SK-N-SH (cell line): ENCODE measurements around the gene SOD3. TPM values are rescaled to one million over a fixed set of nuclear protein-coding genes. Genes with fewer than 3 reads are reported as not detected.

Experiments
- CTCF ChIA-PET: fragments of 300-600, 350-600 bp; formaldehyde crosslinking; extraction: SDS; loops from one replicate; lab custom pipeline; 2021; lab: Yijun Ruan, JAX
- POLR2A ChIA-PET: fragments of 350-600 bp; sonication (Branson Sonifier 250); formaldehyde crosslinking; extraction: SDS; loops from one replicate; lab custom pipeline; 2020; ENCODE audit warnings: antibody characterized with exemption, inconsistent platforms; lab: Yijun Ruan, JAX
- DNase-seq: peaks from one replicate; pipeline ENCODE4 v3.0.0; 2012
- H2AFZ ChIP-seq: fragments of 200-600 bp; sonication (generic); 2 replicates; pipeline ENCODE4 v1.8.1; 2016; ENCODE audit warnings: antibody characterized with exemption, mild to moderate bottlenecking, low read depth
- H3F3A ChIP-seq: fragments of 200-600 bp; sonication (generic); replicated peaks from 2 replicates; pipeline ENCODE3; 2016; ENCODE audit warnings: antibody characterized with exemption, mild to moderate bottlenecking; ENCODE audit not compliant: insufficient read depth
- H3K27ac ChIP-seq, 2 experiments: fragments of 200-500 bp in 1 of 2; fragments of 200-600 bp in 1 of 2; sonication (Bioruptor generic) in 1 of 2; sonication (generic), shearing (Covaris generic) in 1 of 2; 2 replicates each; pipeline versions ENCODE4 v1.5.1 to v1.6.1; 2014 to 2016; ENCODE audit warnings: low read depth in 2 of 2, inconsistent platforms in 1 of 2, low read length in 1 of 2, mild to moderate bottlenecking in 1 of 2, mixed read lengths in 1 of 2
- H3K27me3 ChIP-seq: fragments of 200-600 bp; sonication (generic), shearing (Covaris generic); 2 replicates; pipeline ENCODE4 v1.6.1; 2016; ENCODE audit warnings: mixed run types; ENCODE audit not compliant: insufficient read depth
- H3K36me3 ChIP-seq, 2 experiments: fragments of 200-500 bp in 1 of 2; fragments of 200-600 bp in 1 of 2; sonication (Bioruptor generic) in 1 of 2; sonication (generic) in 1 of 2; replicated peaks in 1 of 2; 2 replicates each; pipeline versions ENCODE3 to v1.5.1; 2014 to 2016; ENCODE audit warnings: low read length in 1 of 2, mild to moderate bottlenecking in 1 of 2; ENCODE audit not compliant: insufficient read depth in 2 of 2, control insufficient read depth in 1 of 2
- H3K4me1 ChIP-seq, 2 experiments: fragments of 200-500 bp in 1 of 2; fragments of 200-600 bp in 1 of 2; sonication (Bioruptor generic) in 1 of 2; sonication (generic), shearing (Covaris generic) in 1 of 2; 2 replicates each; pipeline versions ENCODE4 v1.5.1 to v1.6.1; 2014 to 2016; ENCODE audit warnings: low read depth in 1 of 2, low read length in 1 of 2, mixed run types in 1 of 2; ENCODE audit not compliant: insufficient read depth in 2 of 2, control insufficient read depth in 1 of 2
- H3K4me2 ChIP-seq: fragments of 200-600 bp; sonication (generic), shearing (Covaris generic); 2 replicates; pipeline ENCODE4 v1.6.1; 2017; ENCODE audit warnings: mixed run types
- H3K4me3 ChIP-seq, 2 experiments: fragments of 200-500 bp in 1 of 2; fragments of 200-600 bp in 1 of 2; sonication (Bioruptor generic) in 1 of 2; sonication (generic), shearing (Covaris generic) in 1 of 2; 2 replicates each; pipeline versions ENCODE4 v1.5.1 to v1.8.1; 2014 to 2016; ENCODE audit warnings: low read depth in 2 of 2, inconsistent platforms in 1 of 2, low read length in 1 of 2, mild to moderate bottlenecking in 1 of 2, mixed read lengths in 1 of 2, moderate library complexity in 1 of 2
- H3K79me2 ChIP-seq: fragments of 200-600 bp; sonication (generic); 2 replicates; pipeline ENCODE4 v1.8.1; 2017; ENCODE audit warnings: mild to moderate bottlenecking; ENCODE audit not compliant: insufficient read depth
- H3K9ac ChIP-seq: fragments of 200-600 bp; sonication (generic); 2 replicates; pipeline ENCODE4 v1.6.1; 2017; ENCODE audit warnings: mixed run types
- H3K9me2 ChIP-seq: fragments of 200-600 bp; sonication (generic); 2 replicates; pipeline ENCODE4 v1.6.1; 2017; ENCODE audit warnings: mixed run types
- H3K9me3 ChIP-seq: fragments of 200-600 bp; sonication (generic); 2 replicates; pipeline ENCODE4 v1.6.1; 2017; ENCODE audit warnings: mixed run types, mild to moderate bottlenecking, moderate library complexity
- H4K20me1 ChIP-seq: fragments of 200-600 bp; sonication (generic); 2 replicates; pipeline ENCODE4 v1.6.1; 2017; ENCODE audit warnings: mild to moderate bottlenecking, mixed run types; ENCODE audit not compliant: insufficient read depth
- CTCF ChIP-seq: fragments of 200-600 bp; sonication (generic); IDR thresholded peaks from 2 replicates; pipeline ENCODE4 v1.6.1; 2017; ENCODE audit warnings: antibody characterized with exemption, mild to moderate bottlenecking, moderate library complexity
- ELF1 ChIP-seq: IDR thresholded peaks from 2 replicates; pipeline ENCODE4 v1.4.0; 2012
- EZH2phosphoT487 ChIP-seq: fragments of 200-600 bp; sonication (generic); IDR thresholded peaks from 2 replicates; pipeline ENCODE4 v1.6.1; 2017; ENCODE audit warnings: low read depth, mixed run types, mild to moderate bottlenecking, antibody characterized with exemption, moderate library complexity, borderline replicate concordance
- FOXM1 ChIP-seq: IDR thresholded peaks from 2 replicates; pipeline ENCODE4 v1.4.0; 2012; ENCODE audit warnings: low read depth, mild to moderate bottlenecking
- GABPA ChIP-seq: IDR thresholded peaks from 2 replicates; pipeline ENCODE4 v1.4.0; 2012; ENCODE audit warnings: low read depth, mild to moderate bottlenecking
- GATA2 ChIP-seq: sonication (generic); formaldehyde crosslinking; IDR thresholded peaks from 2 replicates; pipeline ENCODE4 v1.5.0; 2020; ENCODE audit warnings: mild to moderate bottlenecking, missing genetic modification reagents
- JUND ChIP-seq: IDR thresholded peaks from 2 replicates; pipeline ENCODE4 v1.4.0; 2012
- NFIC ChIP-seq: IDR thresholded peaks from 2 replicates; pipeline ENCODE4 v1.4.0; 2012; ENCODE audit warnings: borderline replicate concordance
- PBX3 ChIP-seq: IDR thresholded peaks from 2 replicates; pipeline ENCODE4; 2012
- POLR2AphosphoS5 ChIP-seq: IDR thresholded peaks from 2 replicates; pipeline ENCODE4 v1.6.1; 2012; ENCODE audit warnings: low read depth, low read length
- RCOR1 ChIP-seq: fragments of 150-350 bp; IDR thresholded peaks from 2 replicates; pipeline ENCODE4 v1.6.1; 2017; ENCODE audit warnings: antibody characterized with exemption, low read length
- REST ChIP-seq: IDR thresholded peaks from 2 replicates; pipeline ENCODE4 v1.6.1; 2012; ENCODE audit warnings: mild to moderate bottlenecking, low read depth, low read length, moderate library complexity
- RFX5 ChIP-seq: IDR thresholded peaks from 2 replicates; pipeline ENCODE4 v1.6.1; 2012; ENCODE audit warnings: mild to moderate bottlenecking, improper control_type of control experiment, low read length
- SMC3 ChIP-seq: IDR thresholded peaks from 2 replicates; pipeline ENCODE4 v1.6.1; 2012; ENCODE audit warnings: low read depth, low read length, improper control_type of control experiment
- TAF1 ChIP-seq: IDR thresholded peaks from 2 replicates; pipeline ENCODE4 v1.6.1; 2012; ENCODE audit warnings: low read depth, mild to moderate bottlenecking, low read length, moderate library complexity, borderline replicate concordance
- USF2 ChIP-seq: fragments of 150-350 bp; IDR thresholded peaks from 2 replicates; pipeline ENCODE4 v1.6.1; 2017; ENCODE audit warnings: antibody characterized with exemption, low read length, low read depth, borderline replicate concordance
- YY1 ChIP-seq: IDR thresholded peaks from 2 replicates; pipeline ENCODE4 v1.4.0; 2012; ENCODE audit warnings: low read depth, mild to moderate bottlenecking
- ZBTB33 ChIP-seq: IDR thresholded peaks from 2 replicates; pipeline ENCODE4 v1.4.0; 2012; ENCODE audit warnings: low read depth, borderline replicate concordance
- WGBS: methylation state at CpG from one replicate; pipeline ENCODE4 v1.1.6; 2017; ENCODE audit warnings: low lambda C conversion rate; 5-methylcytosine and 5-hydroxymethylcytosine counted together
- polyA plus RNA-seq, 3 experiments: library from polyadenylated mRNA; depleted of rRNA; stranded (reverse); fragments of >200 nt; gene quantifications; 2 replicates each; pipeline ENCODE4 v1.2.3, GENCODE V29; 2012

Gene SOD3
- polyA plus RNA-seq, 1 of the 3 experiments (the other 2 are of a cell fraction): 21.6 TPM

- TF ChIP-seq TAF1: no peak
- no peak for TF ChIP-seq GABPA
- no peak for TF ChIP-seq PBX3
- no peak for TF ChIP-seq REST
- no peak for TF ChIP-seq POLR2AphosphoS5
- no peak for TF ChIP-seq SMC3
- TF ChIP-seq ELF1: no peak
- no peak for TF ChIP-seq ZBTB33
- no peak for TF ChIP-seq JUND
- no peak for TF ChIP-seq EZH2phosphoT487
- no peak overlapping the region for H3K4me2 ChIP-seq
- no peaks in the 10 kb centered on the region for H3K79me2 ChIP-seq
- no peaks in the 10 kb centered on the region for H3K9me2 ChIP-seq
- CTCF ChIA-PET: no interaction called here
- POLR2A ChIA-PET: no interaction called here
- DNase-seq: no peak
- no peaks in the 10 kb centered on the region for H3F3A ChIP-seq
- H3K9me3 ChIP-seq: no peaks in the 10 kb centered on the region
- no peaks in the 10 kb centered on the region for H3K27me3 ChIP-seq
- no peaks in the 10 kb centered on the region for H3K4me1 ChIP-seq
- no peak overlapping the region for H2AFZ ChIP-seq
- WGBS: 74% methylated on average over 3 of the region's 3 CpGs
- peaks cover 0 to 3% of the 10 kb centered on the region in 2 experiments for H3K36me3 ChIP-seq
- no peaks in the 10 kb centered on the region for H4K20me1 ChIP-seq
- H3K4me3 ChIP-seq: no peak overlapping the region
- H3K27ac ChIP-seq: no peak overlapping the region
- no peak overlapping the region for H3K9ac ChIP-seq
Measured at GRCh38 chr4:24831637-24832036, 36.3 kb downstream of the SOD3 start.

- no peaks in the 10 kb centered on the region for H3K27me3 ChIP-seq
- H3K79me2 ChIP-seq: no peaks in the 10 kb centered on the region
- no peak overlapping the region for H3K27ac ChIP-seq
- H3K9me2 ChIP-seq: no peaks in the 10 kb centered on the region
- H3K36me3 ChIP-seq: peaks cover 0 to 3% of the 10 kb centered on the region in 2 experiments
- TF ChIP-seq RFX5 (no peak), YY1 (no peak), USF2 (no peak), NFIC (no peak), CTCF (no peak), GATA2 (CRISPR knock-in tag) (no peak), RCOR1 (no peak), FOXM1 (no peak), EZH2phosphoT487 (no peak)
- ChIA-PET CTCF (no interaction called here), POLR2A (no interaction called here)
- no peaks in the 10 kb centered on the region for H3K4me1 ChIP-seq
- H3K4me3 ChIP-seq: no peak overlapping the region
- H4K20me1 ChIP-seq: no peaks in the 10 kb centered on the region
- DNase-seq: no peak
- H3F3A ChIP-seq: no peaks in the 10 kb centered on the region
- H3K4me2 ChIP-seq: no peak overlapping the region
- H3K9ac ChIP-seq: no peak overlapping the region
- WGBS: 86% methylated on average over 4 of the region's 4 CpGs
- no peak overlapping the region for H2AFZ ChIP-seq
- no peaks in the 10 kb centered on the region for H3K9me3 ChIP-seq
Measured at GRCh38 chr4:24835696-24836095, 40.3 kb downstream of the SOD3 start.
